ENCODE measurements around the gene FSTL5.

The FSTL5 gene

DNA sequence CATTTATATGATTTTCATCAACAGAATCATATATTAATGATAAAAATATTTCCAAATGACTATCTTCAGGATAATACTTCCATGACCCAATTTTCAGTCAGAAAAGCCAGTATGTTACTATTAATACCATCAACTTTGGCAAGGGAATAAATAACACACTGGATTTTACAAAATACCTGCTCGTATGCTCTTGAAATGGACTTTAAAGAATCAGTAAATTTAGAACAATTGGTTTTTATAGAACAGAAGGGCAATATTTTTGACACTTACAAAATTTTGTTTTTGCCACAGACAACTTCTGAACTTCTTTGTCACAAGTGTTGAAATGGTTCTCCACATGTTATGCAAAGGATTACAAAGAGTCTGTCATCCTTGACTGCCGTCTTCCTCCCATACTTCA, 700.4 kb downstream of the FSTL5 start:
- TF ChIP-seq, protein P1, sequence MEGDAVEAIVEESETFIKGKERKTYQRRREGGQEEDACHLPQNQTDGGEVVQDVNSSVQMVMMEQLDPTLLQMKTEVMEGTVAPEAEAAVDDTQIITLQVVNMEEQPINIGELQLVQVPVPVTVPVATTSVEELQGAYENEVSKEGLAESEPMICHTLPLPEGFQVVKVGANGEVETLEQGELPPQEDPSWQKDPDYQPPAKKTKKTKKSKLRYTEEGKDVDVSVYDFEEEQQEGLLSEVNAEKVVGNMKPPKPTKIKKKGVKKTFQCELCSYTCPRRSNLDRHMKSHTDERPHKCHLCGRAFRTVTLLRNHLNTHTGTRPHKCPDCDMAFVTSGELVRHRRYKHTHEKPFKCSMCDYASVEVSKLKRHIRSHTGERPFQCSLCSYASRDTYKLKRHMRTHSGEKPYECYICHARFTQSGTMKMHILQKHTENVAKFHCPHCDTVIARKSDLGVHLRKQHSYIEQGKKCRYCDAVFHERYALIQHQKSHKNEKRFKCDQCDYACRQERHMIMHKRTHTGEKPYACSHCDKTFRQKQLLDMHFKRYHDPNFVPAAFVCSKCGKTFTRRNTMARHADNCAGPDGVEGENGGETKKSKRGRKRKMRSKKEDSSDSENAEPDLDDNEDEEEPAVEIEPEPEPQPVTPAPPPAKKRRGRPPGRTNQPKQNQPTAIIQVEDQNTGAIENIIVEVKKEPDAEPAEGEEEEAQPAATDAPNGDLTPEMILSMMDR (IDR thresholded peaks at IDR 0.05; ENCODE audit: insufficient read depth, low read length, poor library complexity, severe bottlenecking): no peak
- TF ChIP-seq EZH2phosphoT487 (conservative IDR thresholded peaks at IDR 0.05; ENCODE audit: low read length): no peak
- H3K9ac ChIP-seq (ENCODE audit: low read length): no peak overlapping the region
- no peaks in the 10 kb centered on the region for H3K27me3 ChIP-seq (ENCODE audit: low read length)
- no peaks in the 10 kb centered on the region for H3K36me3 ChIP-seq (ENCODE audit: low read length)
- no peaks in the 10 kb centered on the region for H3K9me3 ChIP-seq (ENCODE audit: insufficient read depth, low read length)
- no peak overlapping the region for H3K4me3 ChIP-seq (ENCODE audit: insufficient read depth, low read length, poor library complexity, severe bottlenecking)
- H3F3A ChIP-seq (ENCODE audit: insufficient read depth): no peaks in the 10 kb centered on the region
- no peaks in the 10 kb centered on the region for H3K9me2 ChIP-seq (replicated peaks; ENCODE audit: insufficient read depth, low read length)
- no peak overlapping the region for H3K4me2 ChIP-seq (ENCODE audit: low read depth, low read length, poor library complexity, severe bottlenecking)
- H2AFZ ChIP-seq (ENCODE audit: low read depth, low read length, severe bottlenecking): no peak overlapping the region
- H3K79me2 ChIP-seq (ENCODE audit: insufficient read depth, low read length): no peaks in the 10 kb centered on the region
- no peaks in the 10 kb centered on the region for H4K20me1 ChIP-seq (ENCODE audit: low read depth, low read length)
- H3K27ac ChIP-seq (ENCODE audit: low read depth, low read length): no peak overlapping the region

DNA sequence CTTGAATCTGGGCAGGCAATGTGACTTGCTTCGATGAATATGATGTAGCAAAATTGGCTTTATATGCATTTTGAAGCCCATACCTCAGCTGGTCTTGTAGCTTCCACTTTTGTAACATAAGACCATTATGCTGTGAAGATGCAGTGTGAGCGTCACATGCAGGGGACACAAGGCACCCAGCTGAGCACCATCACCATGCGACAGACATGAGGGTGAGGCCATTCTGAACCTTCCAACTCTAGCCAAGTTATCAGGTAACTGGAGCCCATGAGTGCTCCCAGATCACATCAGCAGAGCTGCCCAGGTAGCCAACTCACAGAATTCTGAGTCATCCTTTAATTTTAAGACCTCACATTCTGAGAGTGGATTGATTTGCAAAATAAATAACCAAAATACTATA, 705.9 kb downstream of the FSTL5 start:
- Histone ChIP-seq H3K4me3 (ENCODE audit: insufficient read depth, low read length, poor library complexity, severe bottlenecking) (no peak overlapping the region), H2AFZ (ENCODE audit: low read depth, low read length, severe bottlenecking) (no peak overlapping the region), H3K9me3 (ENCODE audit: insufficient read depth, low read length) (no peaks in the 10 kb centered on the region), H3K9ac (ENCODE audit: low read length) (no peak overlapping the region), H3K9me2 (replicated peaks; ENCODE audit: insufficient read depth, low read length) (no peaks in the 10 kb centered on the region), H3F3A (ENCODE audit: insufficient read depth) (no peaks in the 10 kb centered on the region), H3K4me2 (ENCODE audit: low read depth, low read length, poor library complexity, severe bottlenecking) (no peak overlapping the region), H3K27ac (ENCODE audit: low read depth, low read length) (no peak overlapping the region), H3K36me3 (ENCODE audit: low read length) (no peaks in the 10 kb centered on the region), H3K27me3 (ENCODE audit: low read length) (no peaks in the 10 kb centered on the region), H4K20me1 (ENCODE audit: low read depth, low read length) (no peaks in the 10 kb centered on the region), H3K79me2 (ENCODE audit: insufficient read depth, low read length) (no peaks in the 10 kb centered on the region)
- TF ChIP-seq, protein P1 (IDR thresholded peaks at IDR 0.05; ENCODE audit: insufficient read depth, low read length, poor library complexity, severe bottlenecking): no peak
- no peak for TF ChIP-seq EZH2phosphoT487 (conservative IDR thresholded peaks at IDR 0.05; ENCODE audit: low read length)

- Histone ChIP-seq H2AFZ (ENCODE audit: low read depth, low read length, severe bottlenecking) (no peak overlapping the region), H3K27ac (ENCODE audit: low read depth, low read length) (no peak overlapping the region), H4K20me1 (ENCODE audit: low read depth, low read length) (no peaks in the 10 kb centered on the region), H3F3A (ENCODE audit: insufficient read depth) (no peaks in the 10 kb centered on the region), H3K9me3 (ENCODE audit: insufficient read depth, low read length) (no peaks in the 10 kb centered on the region), H3K9me2 (replicated peaks; ENCODE audit: insufficient read depth, low read length) (no peaks in the 10 kb centered on the region), H3K27me3 (ENCODE audit: low read length) (no peaks in the 10 kb centered on the region), H3K4me3 (ENCODE audit: insufficient read depth, low read length, poor library complexity, severe bottlenecking) (no peak overlapping the region), H3K4me2 (ENCODE audit: low read depth, low read length, poor library complexity, severe bottlenecking) (no peak overlapping the region), H3K79me2 (ENCODE audit: insufficient read depth, low read length) (no peaks in the 10 kb centered on the region), H3K36me3 (ENCODE audit: low read length) (no peaks in the 10 kb centered on the region), H3K9ac (ENCODE audit: low read length) (no peak overlapping the region)
- TF ChIP-seq EZH2phosphoT487 (conservative IDR thresholded peaks at IDR 0.05; ENCODE audit: low read length): no peak
- TF ChIP-seq, protein P1 (IDR thresholded peaks at IDR 0.05; ENCODE audit: insufficient read depth, low read length, poor library complexity, severe bottlenecking): no peak
These were observed 706.5 kb downstream of the FSTL5 start for GRCh38 chr4:161457311-161457710.

All from SU-DHL-6 (cell line).